ENCODE results near the gene NEK4. TPM values are rescaled to one million over a fixed set of nuclear protein-coding genes. Genes with fewer than 3 reads are reported as not detected.

NEK4 gene
- total and polyA plus RNA-seq, 8 donors, result 23.6 to 35.0 (median 28.5) TPM

- H3K27ac ChIP-seq, result no peak overlapping the region
- intact Hi-C loops (cut with DNase I), result no loop called here
- H3K9me3 ChIP-seq, result no peaks in the 10 kb centered on the region
- no peak for DNase-seq
- H3K36me3 ChIP-seq, result peaks cover 0 to 31% of the 10 kb centered on the region in 2 donors
- H3K27me3 ChIP-seq, result no peaks in the 10 kb centered on the region
- TF ChIP-seq, protein P1, sequence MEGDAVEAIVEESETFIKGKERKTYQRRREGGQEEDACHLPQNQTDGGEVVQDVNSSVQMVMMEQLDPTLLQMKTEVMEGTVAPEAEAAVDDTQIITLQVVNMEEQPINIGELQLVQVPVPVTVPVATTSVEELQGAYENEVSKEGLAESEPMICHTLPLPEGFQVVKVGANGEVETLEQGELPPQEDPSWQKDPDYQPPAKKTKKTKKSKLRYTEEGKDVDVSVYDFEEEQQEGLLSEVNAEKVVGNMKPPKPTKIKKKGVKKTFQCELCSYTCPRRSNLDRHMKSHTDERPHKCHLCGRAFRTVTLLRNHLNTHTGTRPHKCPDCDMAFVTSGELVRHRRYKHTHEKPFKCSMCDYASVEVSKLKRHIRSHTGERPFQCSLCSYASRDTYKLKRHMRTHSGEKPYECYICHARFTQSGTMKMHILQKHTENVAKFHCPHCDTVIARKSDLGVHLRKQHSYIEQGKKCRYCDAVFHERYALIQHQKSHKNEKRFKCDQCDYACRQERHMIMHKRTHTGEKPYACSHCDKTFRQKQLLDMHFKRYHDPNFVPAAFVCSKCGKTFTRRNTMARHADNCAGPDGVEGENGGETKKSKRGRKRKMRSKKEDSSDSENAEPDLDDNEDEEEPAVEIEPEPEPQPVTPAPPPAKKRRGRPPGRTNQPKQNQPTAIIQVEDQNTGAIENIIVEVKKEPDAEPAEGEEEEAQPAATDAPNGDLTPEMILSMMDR (IDR thresholded peaks at IDR 0.05), result no peak
- no peak overlapping the region for H3K4me3 ChIP-seq
- ATAC-seq, result no peak
- peaks cover 4 to 6% of the 10 kb centered on the region in 2 donors for H3K4me1 ChIP-seq
Observed at GRCh38 chr3:52712291-52713212, 58.2 kb downstream of the NEK4 start.

- Histone ChIP-seq H3K4me3 (no peak overlapping the region), H3K4me1 (peaks cover 11 to 17% of the 10 kb centered on the region in 2 donors), H3K27ac (no peak overlapping the region), H3K27me3 (no peaks in the 10 kb centered on the region), H3K36me3 (peaks cover 0 to 31% of the 10 kb centered on the region in 2 donors), H3K9me3 (no peaks in the 10 kb centered on the region)
- ATAC-seq, result no peak
- intact Hi-C loops (cut with DNase I), result no loop called here
- DNase-seq, result no peak
- TF ChIP-seq, protein P1 (IDR thresholded peaks at IDR 0.05), result no peak
Observed at GRCh38 chr3:52710512-52710911, 60.2 kb downstream of the NEK4 start.

- Histone ChIP-seq H3K9me3 (no peaks in the 10 kb centered on the region), H3K27ac (no peak overlapping the region), H3K4me3 (peak overlapping the region in 1 of 2 donors; percentile 94), H3K4me1 (peaks cover 23 to 39% of the 10 kb centered on the region in 2 donors), H3K36me3 (peaks cover 0 to 31% of the 10 kb centered on the region in 2 donors), H3K27me3 (no peaks in the 10 kb centered on the region)
- intact Hi-C loops (cut with DNase I), result no loop called here
- DNase-seq, result no peak
- TF ChIP-seq, protein P1 (IDR thresholded peaks at IDR 0.05), result no peak
- no peak for ATAC-seq
Observed at GRCh38 chr3:52707585-52707984, 63.2 kb downstream of the NEK4 start.

- DNase-seq (peak; percentile 87 to 97 (median 93)), ATAC-seq (peak; percentile 95)
- intact Hi-C loops (cut with DNase I), result no loop called here
- Histone ChIP-seq H3K27me3 (no peaks in the 10 kb centered on the region), H3K27ac (peak within 1 kb of the TSS; percentile 87 to 91), H3K36me3 (peaks cover 0 to 23% of the 10 kb centered on the region in 2 donors), H3K4me1 (peaks cover 23 to 39% of the 10 kb centered on the region in 2 donors), H3K9me3 (no peaks in the 10 kb centered on the region), H3K4me3 (peak within 1 kb of the TSS; percentile 94 to 99)
- TF ChIP-seq, protein P1 (IDR thresholded peaks at IDR 0.05), result no peak
Observed at GRCh38 chr3:52705688-52706686, 64.8 kb downstream of the NEK4 start, which contains the start of the genes GLT8D1 and SPCS1. GLT8D1 (minus strand) TSS chr3:52705791; CDS start chr3:52700460, 5,331 bp downstream. SPCS1 (plus strand) TSS chr3:52706106; CDS start chr3:52706247, 141 bp downstream.
